NCI-H510A treated with DMSO at 0.1 percent for 48 hours (cell line): ENCODE measurements around the gene CYLD.

Source experiments
- DNase-seq: peaks from one replicate; lab custom pipeline; 2025; lab: John Stamatoyannopoulos, UW

CYLD gene

DNA sequence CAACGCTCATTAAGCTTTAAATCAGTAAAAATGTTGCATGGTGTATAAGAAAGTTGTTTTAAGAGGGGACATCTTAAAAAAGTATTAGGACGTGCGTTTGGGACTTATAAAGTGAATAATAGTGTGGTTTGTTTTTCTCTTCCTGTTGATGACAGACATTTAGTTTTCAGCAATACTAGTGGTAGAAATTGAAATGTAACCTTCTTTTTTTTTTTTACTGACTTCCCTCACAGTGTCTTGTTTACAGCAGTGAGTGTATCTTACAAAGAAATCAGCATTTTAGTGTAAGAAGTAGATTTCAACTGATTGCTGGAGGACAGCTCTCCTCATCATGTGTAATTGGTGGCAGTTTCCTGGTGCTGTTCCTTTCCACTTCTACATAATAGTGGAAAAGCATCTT, 39.6 kb downstream of the CYLD start:
- no peak for DNase-seq

DNA sequence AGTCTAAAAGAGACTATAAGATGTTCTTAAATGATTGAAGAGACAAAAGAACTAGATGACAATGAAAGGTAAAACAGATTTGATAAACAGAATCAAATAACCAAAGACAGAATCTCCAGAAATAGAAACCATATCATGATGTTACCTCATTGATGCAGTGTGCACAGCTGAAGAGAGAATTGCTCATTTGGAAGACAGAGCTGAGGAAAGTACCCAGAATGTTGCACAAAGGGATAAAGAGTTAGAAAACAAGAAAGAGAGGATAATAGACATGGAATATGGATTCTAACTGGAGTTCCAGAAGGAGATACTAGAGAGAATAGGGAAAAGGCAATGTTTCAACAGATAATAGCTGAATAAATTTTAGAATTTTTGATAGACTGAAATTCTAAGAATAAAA, 47.9 kb downstream of the CYLD start:
- no peak for DNase-seq

DNA sequence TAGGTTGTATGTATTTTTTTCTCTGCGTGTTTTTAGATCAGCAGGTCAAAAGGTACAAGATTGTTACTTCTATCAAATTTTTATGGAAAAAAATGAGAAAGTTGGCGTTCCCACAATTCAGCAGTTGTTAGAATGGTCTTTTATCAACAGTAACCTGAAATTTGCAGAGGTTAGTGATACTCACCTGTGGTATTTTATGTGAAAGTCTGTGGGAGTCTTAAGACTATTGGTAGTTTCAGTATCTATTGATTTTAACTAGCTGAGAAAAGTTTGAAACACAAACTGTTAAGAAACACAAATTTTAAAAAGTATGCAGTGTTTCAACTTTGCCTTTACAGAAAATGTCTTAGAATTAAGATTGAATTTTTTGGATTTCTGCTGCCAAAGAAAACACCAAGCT, 49.6 kb downstream of the CYLD start:
- no peak for DNase-seq

DNA sequence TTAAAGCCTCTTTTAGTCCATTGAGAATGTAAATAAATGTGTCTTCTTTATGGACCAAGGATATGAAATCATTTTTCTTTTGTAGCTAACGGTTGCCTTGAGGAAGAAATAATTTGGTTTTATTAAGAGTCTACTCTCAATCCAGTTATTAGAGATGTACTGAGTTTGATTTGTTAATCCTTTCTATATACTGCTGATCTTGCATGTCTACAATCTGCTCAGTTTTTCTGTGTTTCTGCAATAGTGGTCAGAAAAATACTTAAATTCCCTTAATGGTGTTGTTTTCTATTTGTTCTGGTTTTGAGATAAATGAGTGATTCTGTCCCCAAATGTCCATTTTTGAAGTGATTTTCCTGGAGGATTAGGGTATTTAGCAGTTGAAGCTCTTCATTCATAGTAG, 54.9 kb downstream of the CYLD start:
- DNase-seq: no peak

DNA sequence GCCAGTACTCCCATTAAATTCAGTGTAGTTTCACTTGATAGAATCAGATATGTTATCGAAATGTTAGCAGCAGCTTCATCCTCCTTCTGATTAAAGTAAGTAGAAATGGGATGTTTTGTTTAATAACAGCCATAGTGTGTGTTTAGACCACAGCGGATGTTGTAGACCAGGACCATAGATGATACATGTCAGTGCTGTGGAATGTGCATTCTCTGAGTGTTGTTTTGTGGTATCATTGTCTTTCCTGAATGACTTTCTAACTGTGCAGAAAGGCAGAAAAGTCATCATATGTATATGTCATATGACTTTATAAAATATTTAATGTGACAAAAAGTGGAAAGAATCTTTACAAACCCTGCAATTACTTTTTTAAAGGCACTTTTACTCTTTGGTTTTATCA, 55.6 kb downstream of the CYLD start:
- no peak for DNase-seq

DNA sequence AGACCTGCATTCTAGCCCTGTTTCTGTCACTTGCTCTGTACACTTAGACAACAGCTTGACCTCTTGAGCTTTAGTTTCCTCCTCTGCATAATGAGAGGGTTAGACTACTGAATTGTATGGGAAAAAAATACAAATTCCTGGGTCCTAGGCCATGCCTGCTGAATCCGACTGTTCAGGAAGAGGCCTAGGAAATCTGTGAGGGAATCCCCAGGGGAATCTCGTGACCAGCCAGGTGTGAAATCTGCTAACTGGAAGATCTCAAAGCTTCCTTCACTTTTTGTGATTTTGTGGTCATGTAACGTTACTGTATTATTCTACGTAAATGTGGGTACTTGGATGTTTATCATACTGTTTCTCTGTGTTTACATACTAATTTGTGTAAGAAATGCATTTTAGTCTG, 58.2 kb downstream of the CYLD start:
- no peak for DNase-seq

DNA sequence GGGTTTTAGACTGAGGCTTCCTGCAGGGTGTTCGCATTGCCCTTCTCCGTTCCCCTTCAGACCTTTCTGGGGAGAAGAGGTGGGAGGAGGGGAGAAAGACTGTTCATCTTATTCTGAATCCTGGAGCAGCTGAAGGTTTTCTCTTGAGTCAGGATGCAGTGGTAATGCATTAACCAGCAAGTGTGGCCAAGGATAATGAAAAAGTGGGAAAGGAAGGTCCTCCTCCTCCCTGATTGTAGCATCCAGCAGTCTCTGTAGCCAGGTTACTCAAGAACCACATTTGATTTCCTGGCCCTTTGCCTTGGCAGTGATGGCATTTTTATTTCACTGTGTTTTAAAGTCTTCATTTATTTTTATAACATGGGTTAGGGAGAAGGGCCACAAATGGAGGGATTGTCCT, 59.1 kb downstream of the CYLD start:
- no peak for DNase-seq

DNA sequence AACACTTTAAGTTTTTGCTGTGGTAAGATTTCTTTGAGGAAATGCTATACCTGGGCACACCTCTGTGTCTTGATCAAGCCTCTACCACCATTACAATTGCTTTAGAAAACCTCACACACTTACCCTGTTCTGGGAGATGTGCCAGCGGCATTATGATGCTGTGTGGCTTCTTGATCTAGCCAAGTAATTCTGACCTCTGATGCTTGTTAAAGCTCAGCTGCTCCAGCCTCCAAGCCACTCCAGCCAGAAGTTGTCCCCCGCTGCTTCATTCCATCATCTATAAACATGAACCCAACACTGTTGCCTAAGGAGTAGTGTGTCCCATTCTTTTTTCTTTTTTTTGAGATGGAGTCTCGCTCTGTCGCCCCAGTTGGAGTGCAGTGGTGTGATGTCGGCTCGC, 60.1 kb downstream of the CYLD start:
- DNase-seq: no peak

DNA sequence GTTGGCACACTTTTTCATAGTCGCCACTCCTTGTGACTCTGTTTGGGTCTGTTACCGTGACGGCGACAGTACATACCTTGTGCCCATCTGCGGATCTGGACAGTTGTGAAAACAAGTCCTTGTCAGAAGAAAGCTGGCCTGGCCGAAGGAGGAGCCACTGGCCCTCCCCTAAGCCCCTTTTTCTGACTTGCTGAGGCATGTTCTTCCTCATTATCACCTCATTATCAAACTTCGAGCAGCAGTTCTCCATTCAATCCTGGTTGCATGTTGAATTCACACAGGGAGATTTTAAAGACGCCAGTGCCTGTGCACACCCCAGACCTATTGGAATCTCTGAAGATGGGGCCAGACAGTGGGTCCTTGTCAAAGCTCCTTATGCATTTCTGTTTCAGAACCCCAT, 61.1 kb downstream of the CYLD start:
- no peak for DNase-seq

DNA sequence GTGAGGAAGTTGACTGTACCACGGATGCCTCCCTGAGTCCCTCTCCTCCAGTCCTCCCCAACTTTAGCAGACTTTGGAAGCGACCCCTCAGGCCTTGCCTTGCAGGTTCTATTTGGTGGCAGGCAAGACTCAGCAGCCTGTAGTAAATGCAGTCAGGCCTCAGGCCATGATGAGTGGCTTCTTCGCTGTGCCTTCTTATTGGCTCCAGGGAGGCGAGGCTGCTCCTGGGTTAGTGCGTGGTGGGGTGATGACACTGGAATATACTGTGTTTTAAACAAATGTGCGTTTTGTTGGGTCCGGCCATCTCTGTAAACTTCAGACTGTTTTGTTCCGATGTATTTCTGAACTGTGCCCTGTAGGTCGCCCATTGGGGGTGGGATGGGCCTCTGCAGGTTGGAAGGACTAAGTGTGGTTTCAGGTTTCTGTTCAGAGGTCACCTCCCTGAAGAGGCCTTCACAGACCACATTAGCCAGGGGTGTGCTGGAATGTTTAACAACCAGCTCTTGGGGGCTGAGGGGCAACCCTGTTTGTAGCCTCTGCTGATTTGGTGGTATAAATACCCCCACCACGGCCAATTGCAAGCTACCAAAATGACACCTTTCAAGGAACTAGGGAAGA, 62.5 kb downstream of the CYLD start:
- no peak for DNase-seq

DNA sequence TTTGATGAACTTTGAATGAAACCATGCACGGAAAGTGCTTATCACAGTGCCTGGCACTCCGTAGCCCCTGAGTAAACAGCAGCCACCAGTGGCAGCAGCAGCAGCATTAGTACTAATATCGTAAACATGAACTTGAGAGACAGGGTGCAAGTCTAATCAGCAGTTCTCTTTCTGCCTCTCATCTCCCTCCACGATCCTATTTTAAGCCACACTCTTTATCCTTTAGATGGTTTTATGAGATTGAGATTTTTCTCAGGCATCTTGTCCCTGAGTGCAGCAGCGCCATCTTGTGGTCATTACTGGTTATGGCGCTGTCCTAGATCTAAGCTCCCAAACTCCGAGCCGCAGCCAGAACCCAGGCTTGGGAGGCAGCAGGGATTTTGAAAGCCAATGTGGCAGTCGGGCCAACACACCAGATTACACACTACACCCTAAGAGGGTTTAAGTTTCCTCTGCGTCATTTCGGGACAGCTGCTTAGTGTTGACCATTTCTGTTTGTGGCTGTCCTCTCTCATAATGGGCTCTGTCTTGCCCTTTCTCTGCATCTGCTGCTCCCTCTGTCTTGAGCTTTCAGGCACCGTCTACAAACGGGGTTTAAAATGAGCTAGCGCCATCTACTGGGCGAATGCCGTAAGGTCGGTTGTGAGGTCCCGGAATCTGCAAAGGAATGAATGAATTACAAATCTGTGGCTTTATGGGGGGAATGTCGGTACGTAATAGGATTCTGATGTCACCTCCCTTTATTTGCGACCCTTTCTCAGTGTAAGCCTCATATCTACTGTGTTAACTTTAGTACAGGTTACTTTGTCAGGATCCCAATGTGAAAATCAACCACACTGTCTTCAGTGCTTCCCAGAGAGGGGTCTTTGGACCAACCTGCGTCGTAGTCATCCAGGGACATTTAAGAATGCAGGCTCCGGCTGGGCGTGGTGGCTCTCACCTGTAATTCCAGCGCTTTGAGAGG, 64.5 kb downstream of the CYLD start:
- DNase-seq: peak; percentile 97

DNA sequence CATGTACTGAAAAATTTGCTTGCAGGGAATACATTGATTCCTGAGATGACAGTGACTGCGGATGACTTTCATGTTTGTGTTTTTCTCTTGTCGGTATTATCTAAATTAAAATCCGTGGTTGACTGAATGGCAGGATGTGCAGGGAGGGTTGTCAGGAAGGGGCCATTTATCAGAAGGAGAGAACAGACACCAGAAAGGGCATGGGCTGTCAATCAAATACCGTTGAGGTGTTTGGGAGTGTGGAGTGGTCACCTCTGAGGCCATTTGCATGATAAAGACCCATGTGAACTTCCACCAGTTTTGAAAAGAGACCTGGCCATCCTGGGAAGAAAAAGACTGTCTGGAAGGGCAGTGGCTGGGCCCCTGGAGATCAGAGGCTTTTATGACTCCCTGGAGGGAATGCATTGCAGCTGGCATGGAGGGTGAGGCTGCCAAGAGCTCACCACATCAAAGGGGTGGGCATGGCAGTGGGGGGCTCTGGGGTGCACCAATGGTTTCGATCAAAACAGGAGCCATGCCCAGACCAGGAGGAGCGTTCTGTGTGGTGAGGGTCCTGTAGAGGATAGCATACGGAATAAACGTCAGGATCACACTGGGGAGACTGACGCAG, 67.1 kb downstream of the CYLD start:
- no peak for DNase-seq

DNA sequence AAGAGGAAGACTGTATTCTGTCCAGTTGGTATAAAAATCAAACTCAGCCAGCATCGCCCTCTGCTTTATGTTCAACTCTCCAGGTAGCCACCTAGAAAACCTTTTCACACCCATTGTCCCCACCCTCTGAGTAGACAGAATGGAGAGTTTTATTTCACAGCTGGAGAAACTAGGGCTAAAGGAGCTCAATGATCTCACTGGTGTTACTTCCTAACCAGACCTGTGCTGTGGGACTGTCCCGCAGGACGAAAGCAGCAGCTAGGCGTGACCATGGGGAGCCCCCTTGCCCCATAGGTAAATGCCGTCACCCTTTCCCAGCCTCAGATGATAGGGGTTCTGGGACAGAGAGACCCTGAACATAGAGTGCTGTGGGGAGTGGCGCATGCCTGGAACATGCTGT, 67.7 kb downstream of the CYLD start:
- DNase-seq: no peak

DNA sequence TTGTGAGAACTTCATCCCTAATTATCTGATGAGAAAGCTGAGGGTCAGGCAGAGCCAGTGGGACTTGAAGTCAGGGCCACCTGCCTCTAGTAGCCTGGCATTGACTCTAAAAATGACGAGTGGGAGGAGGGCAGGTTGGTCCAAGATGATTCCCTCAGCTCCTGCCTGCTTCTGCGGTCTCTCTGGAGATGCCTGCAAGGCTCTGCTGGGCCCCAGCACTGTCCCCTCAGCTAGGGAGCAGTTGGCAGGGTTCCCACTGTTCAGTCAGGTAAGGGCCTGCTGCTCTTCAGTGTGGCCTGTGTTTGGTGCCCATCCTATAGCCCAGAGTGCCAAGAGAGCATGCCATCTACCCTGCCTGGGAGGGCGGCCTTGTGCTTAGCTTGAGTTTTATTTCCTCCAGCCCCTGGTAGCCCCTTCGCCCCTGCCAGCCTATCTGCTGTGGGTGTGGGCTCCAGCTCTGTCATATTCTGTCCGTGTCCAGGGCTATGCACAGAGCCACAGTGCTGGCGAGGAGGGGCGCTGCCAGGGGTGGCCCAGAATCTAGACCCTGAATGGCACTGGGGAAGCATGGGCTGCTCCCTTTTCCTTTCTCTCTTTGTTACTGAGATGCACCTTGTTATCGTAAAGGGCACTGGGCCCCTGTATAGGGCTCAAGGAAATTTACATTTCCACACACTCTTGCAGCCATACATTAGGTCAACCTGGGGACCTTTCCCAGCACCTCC, 68.5 kb downstream of the CYLD start:
- DNase-seq: no peak

DNA sequence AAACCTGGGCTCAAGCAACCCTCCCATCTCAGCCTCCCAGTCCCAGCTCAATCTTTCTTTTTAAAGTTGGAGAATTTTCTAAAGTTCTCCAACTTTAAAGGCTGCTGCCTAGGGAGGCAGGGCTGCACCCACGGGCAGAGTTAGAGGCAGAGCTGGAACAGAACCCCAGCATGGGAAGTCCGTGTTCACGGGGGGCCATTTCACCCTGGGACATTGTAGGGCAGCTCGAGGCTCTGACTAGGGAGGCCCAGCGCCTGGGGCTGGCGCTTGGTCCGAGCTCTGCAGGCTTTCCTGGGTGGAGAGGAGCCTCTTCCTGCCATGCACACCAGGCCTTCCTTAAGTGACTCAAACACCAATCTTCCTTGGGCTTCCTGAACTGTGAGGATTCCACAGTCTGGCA, 70.2 kb downstream of the CYLD start:
- no peak for DNase-seq

DNA sequence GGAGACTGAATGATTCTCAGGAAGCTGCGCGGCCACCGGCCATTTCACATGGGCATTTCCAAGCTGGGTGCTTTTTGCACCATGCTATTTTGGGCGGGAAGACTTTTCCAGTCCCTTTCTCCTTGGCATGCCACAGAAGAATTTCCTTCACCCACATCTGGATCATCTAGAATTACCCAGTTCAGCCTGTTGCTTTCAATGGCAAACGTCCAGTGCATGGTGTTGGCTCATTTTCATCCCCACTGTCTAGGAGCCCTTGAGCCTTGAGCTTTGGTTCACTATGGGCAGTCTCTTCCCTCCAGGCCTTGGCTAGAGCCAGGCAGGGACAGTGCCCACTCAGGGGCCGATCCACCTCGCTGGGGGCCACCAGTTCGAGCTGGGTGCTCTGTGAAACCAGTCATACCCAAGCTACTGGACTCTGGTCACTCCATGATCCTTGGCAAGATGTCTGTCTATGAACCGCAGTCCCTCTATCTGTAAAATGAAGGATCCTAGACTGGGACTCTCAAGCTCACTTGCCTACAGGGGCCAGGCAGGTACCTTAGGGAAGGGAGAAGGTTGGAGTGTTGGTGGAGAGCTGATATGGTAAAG, 71.1 kb downstream of the CYLD start:
- DNase-seq: no peak

DNA sequence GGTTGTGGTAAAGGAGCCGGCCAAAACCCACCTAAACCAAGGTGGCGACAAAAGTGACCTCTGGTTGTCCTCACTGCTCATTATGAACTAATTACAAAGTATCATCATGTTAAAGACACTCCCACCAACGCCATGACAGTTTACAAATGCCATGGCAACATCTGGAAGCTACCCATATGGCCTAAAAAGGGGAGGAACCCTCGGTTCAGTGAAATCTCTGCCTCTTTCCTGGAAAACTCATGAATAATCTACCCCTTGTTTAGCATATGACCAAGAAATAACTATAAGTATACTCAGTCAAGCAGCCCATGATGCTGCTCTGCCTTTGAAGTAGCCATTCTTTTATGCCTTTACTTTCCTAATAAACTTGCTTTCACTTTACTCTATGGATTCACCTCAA, 72.2 kb downstream of the CYLD start:
- no peak for DNase-seq

DNA sequence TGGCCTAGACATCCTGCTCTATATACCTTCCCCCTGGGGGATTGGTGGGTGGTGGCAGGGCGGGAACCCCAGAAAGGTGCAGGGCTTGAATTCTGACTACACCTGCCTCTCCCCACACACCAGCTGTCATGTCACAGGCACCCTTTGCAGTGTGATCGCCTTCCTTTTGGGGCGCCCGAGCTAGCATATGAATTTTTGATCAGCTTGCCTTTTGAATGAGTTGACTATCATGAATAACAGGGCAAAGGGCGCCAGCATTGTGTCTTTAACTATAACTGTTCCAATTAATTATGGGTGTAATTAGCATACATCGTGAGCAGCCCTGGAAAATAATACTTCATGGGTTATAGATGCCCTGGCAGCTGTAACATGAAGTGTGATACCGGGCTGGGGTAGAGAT, 72.7 kb downstream of the CYLD start:
- DNase-seq: no peak

DNA sequence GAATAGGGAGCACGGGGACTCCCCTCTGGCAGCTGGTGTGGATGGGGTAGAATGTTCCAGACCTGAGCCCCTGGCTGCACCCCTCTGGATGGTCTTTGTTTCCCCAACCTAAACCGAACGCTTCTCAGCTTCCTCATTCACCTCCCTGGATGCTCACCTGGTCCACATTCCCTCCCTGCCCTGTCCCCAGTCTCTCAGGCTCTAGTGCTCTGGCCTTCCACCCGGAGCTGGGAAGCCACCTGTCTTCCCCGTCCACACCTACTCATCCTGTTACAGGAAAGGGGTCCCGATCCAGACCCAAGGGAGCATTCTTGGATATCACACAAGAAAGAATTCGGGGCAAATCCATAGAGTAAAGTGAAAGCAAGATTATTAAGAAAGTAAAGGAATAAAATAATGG, 73.5 kb downstream of the CYLD start:
- DNase-seq: no peak

DNA sequence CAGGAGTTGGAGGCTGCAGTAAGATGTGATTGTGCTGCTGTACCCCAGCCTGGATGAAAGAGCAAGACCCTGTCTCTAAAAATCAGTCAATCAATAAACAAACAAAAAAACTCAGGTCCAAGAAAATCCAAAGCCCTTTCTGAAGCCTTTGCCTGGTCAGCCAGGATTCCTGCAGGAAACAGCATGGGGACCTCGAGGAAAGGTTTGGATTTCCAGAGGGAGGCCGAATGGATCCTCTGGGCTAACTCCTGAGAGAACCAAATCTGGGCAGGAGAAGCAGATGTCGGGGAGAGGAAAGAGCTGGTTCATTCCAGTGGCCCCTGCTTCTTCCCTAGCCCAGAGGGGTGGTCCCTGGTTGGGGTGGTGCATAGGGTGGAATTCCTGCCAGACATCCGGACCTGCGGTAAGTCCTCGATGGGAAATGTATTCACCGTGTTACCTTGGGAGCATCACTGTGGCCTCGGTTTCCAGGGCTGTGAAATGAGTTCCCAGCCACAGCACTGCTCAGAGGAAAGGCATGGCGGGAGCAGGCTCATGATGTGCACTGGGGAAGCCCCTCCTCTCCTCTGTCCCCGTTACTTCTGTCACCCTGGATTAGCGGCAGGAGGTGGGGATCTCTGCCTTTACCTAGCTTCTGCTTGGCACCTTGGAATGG, 75.1 kb downstream of the CYLD start:
- no peak for DNase-seq

DNA sequence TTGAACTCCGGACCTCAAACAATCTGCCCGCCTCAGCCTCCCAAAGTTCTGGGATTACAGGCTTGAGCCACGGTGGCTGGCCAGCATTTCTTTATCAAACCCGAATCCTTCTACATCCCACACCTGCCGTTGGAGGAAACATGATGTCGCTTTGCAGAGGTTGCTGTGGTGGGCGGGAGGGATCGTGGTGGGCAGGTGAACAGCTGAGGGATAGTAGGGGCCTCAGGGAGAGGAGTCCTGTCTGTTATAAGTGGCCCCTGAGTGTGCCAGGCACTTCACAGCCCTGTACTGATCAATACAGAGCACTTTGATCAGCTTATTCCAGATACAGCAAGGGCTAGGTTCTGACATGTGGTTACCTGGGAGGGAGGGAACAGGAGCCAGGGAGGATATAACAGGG, 76.5 kb downstream of the CYLD start:
- no peak for DNase-seq

DNA sequence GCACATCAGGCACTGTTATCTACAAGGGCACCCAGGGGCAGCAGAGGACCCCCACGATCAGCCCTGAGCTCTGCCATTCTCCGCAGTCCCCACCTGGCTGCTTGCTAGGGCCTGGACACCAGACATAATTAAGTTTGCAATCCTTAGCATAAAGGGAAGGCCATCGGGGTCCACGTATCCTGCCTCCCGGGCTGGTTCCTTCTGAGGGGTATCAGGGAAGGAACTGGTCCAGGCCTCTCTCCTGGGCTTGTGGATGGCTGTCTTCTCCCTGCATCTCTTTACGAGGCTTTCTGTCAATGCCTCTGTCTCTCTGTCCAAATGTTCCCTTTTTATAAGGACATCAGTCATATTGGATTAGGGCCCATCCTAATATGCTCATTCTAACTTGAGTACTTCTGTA, 77.8 kb downstream of the CYLD start:
- DNase-seq: no peak
